HG03066 (cell line): ENCODE data around the gene PLCH1.

Experiments used
- ATAC-seq: cut with Tn5 transposase; IDR thresholded peaks from one replicate; pipeline ENCODE4 v1.9.1; 2021; ENCODE audit warnings: low read depth; ENCODE audit not compliant: unreplicated experiment

Gene PLCH1

DNA sequence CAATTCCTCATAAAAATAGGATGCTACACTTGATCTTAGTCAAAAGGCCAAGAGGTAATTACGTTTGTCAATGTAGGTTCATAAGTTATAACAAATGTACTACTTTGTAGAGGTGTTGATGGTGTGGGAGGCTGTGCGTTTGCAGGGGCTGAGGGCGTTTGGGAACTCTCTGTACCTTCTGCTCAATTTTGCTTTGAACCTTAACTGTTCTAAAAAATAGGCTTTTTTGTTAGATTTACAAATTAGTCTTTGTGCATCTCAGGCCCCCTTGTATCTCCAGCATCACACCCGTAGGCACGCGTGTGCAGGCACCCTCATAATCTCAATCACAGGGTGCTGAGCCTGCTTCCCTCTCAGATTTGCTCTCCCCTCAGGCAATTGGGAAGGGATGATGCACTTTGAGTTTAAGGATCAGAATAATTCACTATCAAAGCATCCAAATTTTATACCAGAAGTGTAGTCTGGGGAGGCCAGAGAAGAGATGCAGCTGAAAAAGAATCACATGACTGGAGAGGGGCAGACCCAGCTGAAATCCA, 415.3 kb downstream of the PLCH1 start:
- no peak for ATAC-seq

DNA sequence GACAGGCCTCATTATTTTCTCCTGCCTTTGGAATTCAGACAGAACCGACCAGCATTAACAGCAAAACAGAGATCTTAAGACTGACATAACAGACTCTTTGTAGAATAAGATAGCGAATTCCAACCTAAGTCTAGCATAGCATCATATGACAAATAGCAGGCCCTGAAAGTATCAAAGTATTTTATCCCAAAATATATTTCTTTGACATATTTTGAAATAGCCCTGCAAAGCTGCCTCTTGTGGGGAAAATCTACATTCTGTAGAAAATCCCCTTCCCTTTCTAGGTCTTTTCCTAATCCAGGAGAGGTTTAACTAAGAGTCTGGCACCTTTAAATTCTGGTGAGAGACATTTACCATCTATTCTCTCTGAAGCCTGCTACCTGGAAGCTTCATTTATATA, 417.0 kb downstream of the PLCH1 start:
- no peak for ATAC-seq

DNA sequence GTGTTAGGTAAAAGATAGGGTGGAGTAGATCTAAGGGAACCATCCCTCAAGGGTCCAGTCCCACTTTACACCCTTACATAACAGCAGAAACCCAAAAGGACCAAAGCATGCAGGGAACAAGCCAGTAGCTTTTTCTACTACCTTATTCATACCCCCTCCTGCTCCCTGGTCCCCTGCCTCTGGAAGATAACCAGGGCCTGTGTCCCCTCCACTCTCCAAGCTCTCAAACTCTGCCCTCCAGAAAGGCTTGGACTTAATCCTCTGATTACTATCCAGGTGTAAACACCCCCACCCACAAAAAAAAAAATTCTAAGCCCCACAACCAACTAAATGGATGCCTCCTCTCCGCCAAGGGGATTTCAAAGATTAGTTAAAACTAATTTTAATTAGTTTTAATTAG, 417.4 kb downstream of the PLCH1 start:
- ATAC-seq: no peak

DNA sequence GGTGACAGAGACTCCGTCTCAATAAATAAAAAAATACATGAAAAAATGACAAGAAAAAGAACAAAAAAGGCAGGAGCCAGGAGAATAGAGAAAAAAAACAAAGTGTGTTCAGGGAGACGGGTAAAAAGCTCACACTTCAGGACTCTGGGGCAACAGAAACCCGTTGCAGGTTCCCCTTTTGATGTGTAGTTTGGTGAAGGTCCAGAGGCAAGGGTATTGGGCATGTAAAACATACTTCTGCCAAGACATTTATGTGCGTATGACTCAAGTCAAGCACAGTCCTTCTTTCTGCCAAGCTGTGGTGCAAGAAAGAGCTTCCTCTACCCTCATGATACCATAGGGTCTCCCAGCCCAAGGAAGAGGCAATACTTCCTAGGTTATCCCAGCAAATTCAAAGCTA, 418.0 kb downstream of the PLCH1 start:
- ATAC-seq: no peak

DNA sequence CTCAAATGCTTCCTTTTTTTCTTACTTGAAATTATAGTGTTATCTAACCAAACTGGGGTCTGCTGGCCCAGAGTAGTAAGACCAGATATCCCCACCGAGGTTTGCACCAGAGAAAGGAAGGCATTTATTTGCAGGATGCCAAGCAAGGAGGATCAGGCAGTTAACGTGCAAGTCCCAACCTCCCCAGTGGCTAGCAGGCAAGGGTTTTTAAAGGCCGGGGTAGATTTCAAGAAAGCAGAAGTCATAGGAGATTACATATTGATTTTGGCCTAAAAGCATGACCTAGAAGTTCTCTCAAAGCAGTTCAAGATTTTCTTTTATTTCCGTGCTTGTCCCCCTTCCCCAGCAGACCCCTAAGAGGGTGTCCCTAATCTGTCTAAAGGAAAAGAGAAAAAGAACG, 418.6 kb downstream of the PLCH1 start:
- ATAC-seq: no peak
